GM12875 (cell line): Measurements from ENCODE around the gene KLK13.

Experiments used
- H3K4me3 ChIP-seq: one replicate; pipeline ENCODE4 v1.5.1; 2011; ENCODE audit warnings: low read depth, low read length, control low read depth
- TF ChIP-seq, protein P1 (sequence below): IDR thresholded peaks from 2 replicates; pipeline ENCODE4 v1.5.1; 2011; ENCODE audit warnings: low read depth, mild to moderate bottlenecking, control low read depth, inconsistent platforms, low read length, moderate library complexity, borderline replicate concordance; ENCODE audit not compliant: insufficient read depth

Gene KLK13

GRCh38 chr19:51098365-51099046 lies 33.6 kb upstream of the KLK13 start:
- TF ChIP-seq, protein P1, sequence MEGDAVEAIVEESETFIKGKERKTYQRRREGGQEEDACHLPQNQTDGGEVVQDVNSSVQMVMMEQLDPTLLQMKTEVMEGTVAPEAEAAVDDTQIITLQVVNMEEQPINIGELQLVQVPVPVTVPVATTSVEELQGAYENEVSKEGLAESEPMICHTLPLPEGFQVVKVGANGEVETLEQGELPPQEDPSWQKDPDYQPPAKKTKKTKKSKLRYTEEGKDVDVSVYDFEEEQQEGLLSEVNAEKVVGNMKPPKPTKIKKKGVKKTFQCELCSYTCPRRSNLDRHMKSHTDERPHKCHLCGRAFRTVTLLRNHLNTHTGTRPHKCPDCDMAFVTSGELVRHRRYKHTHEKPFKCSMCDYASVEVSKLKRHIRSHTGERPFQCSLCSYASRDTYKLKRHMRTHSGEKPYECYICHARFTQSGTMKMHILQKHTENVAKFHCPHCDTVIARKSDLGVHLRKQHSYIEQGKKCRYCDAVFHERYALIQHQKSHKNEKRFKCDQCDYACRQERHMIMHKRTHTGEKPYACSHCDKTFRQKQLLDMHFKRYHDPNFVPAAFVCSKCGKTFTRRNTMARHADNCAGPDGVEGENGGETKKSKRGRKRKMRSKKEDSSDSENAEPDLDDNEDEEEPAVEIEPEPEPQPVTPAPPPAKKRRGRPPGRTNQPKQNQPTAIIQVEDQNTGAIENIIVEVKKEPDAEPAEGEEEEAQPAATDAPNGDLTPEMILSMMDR = no peak
- no peak overlapping the region for H3K4me3 ChIP-seq

DNA sequence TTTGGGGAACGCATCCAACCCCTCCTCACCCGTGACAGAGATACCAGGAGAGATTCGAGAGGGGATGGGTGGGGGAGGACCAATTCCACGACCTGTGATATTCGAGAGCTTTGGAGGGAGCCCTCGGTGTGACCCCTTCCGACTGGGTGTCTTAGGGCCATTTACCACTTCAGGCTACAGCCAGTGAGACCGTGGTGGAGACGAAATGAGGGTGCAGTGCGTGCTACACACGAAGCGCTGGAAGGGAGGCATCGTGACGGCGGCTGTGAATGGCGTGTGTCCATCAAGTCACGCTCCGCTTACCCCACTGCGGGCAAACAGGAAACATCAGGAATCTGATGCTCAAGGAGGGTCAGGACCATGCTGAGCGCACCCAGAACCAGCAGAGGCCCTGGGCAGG lies 32.9 kb upstream of the KLK13 start:
- TF ChIP-seq, protein P1 = no peak
- H3K4me3 ChIP-seq = no peak overlapping the region

- TF ChIP-seq, protein P1 = peak; percentile 68; the same call in 1 of the 2 replicates
- no peak overlapping the region for H3K4me3 ChIP-seq
These were observed 32.4 kb upstream of the KLK13 start for GRCh38 chr19:51097166-51097738.

DNA sequence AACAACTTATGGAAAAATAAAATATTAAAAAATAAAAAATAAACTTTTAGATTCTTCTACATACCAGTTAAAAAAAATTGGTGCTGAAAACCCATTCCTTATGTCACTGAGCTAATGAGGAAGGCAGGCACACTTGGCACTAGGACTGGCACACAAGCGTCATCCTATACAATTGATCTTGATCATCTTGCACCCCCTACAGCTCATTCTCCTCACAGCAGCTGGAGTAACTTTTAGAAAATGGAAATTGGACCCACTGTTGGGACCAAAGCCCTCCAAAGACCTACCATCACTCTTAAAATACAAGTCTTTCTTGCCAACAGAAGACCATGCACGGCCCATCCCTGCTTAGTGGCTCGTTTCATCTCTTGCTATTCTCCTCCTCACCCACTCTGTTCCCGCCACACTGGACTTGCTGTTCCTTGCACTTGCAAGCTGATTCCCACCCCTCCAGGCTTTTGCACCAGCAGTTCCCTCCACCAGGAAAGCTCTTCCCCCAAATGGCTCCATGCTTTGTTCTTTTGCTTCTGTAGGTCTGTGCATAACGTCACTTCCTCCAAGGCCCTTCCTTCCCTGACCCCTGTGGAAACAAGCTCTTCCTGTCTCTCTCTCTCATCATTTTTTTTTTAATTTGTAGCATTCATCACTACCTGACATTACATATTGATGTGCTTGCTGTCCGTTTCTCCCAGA lies 31.7 kb upstream of the KLK13 start:
- H3K4me3 ChIP-seq = no peak overlapping the region
- TF ChIP-seq, protein P1 = peak; percentile 10; the same call in 1 of the 2 replicates

- H3K4me3 ChIP-seq = no peak overlapping the region
- TF ChIP-seq, protein P1 = peak; percentile 76
These were observed 29.9 kb upstream of the KLK13 start for GRCh38 chr19:51094696-51095279.

DNA sequence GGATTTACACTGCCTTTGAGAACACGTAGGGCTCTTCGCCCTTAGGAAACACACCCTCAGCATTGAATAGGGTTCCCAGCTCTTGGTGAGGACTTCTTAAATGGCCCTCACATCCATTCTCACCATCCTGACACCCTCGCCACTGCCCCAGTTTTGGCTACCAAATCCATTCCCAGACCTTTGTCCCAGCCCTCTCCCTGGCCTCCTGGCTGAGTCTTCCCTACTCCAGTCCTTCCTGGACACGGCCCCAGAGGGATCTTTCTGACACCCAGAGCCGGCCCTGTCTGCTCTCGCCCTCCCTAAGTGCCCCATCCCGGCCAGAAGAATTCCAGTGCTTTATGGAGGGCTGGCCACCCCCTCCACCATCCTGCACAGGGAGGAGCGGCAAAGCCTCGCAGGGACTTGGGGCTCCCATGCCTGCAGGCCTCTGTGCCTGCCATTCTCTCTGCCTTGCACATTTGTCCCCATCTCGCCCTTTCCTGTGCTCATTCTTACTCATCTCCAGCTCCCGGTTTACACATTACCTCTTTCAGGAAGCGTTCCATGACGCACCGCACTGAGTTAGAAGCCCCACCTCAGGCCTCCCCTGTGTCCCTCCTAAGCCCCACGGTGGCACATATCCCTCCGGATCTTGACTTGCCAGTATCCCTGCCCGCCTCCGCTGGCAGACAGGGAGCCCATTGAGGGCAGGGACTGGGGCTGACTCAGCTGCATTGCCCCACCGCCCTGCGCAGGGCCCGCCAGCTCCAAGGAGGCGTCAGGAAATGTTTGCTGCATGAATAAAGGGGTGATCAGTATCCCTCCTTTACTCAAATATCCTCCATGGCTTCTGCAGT lies 28.8 kb upstream of the KLK13 start:
- TF ChIP-seq, protein P1 = no peak
- no peak overlapping the region for H3K4me3 ChIP-seq
